MG63 (cell line): ENCODE measurements around the gene CAPN10. TPM values are rescaled to one million over a fixed set of nuclear protein-coding genes. Genes with fewer than 3 reads are reported as not detected.

ENCODE experiments used
- DNase-seq: peaks from one replicate; pipeline ENCODE4 v3.0.0-alpha.2; 2020
- H3K27me3 ChIP-seq: fragments of 250-450 bp; sonication (Bioruptor Pico); 2 replicates; pipeline ENCODE4 v1.5.1; 2020; ENCODE audit warnings: mild to moderate bottlenecking, moderate library complexity
- H3K36me3 ChIP-seq: fragments of 250-450 bp; sonication (Bioruptor Pico); 2 replicates; pipeline ENCODE4 v1.5.1; 2020; ENCODE audit warnings: mild to moderate bottlenecking, moderate library complexity
- H3K4me3 ChIP-seq: fragments of 250-450 bp; sonication (Bioruptor Pico); 2 replicates; pipeline ENCODE4 v1.5.1; 2020; ENCODE audit warnings: mild to moderate bottlenecking, moderate library complexity
- H3K9me3 ChIP-seq: fragments of 250-450 bp; sonication (Bioruptor Pico); 2 replicates; pipeline ENCODE4 v1.5.1; 2020; ENCODE audit warnings: mild to moderate bottlenecking, moderate library complexity
- total RNA-seq: library from RNA; depleted of rRNA; stranded (reverse); fragments of >200 nt; shearing (Covaris generic); gene quantifications from 2 replicates; pipeline ENCODE4 v1.2.3, GENCODE V29; 2014; ENCODE audit warnings: low replicate concordance

Gene CAPN10
- total RNA-seq, 1 experiment from 2014 or later, result 18.4 TPM

DNA sequence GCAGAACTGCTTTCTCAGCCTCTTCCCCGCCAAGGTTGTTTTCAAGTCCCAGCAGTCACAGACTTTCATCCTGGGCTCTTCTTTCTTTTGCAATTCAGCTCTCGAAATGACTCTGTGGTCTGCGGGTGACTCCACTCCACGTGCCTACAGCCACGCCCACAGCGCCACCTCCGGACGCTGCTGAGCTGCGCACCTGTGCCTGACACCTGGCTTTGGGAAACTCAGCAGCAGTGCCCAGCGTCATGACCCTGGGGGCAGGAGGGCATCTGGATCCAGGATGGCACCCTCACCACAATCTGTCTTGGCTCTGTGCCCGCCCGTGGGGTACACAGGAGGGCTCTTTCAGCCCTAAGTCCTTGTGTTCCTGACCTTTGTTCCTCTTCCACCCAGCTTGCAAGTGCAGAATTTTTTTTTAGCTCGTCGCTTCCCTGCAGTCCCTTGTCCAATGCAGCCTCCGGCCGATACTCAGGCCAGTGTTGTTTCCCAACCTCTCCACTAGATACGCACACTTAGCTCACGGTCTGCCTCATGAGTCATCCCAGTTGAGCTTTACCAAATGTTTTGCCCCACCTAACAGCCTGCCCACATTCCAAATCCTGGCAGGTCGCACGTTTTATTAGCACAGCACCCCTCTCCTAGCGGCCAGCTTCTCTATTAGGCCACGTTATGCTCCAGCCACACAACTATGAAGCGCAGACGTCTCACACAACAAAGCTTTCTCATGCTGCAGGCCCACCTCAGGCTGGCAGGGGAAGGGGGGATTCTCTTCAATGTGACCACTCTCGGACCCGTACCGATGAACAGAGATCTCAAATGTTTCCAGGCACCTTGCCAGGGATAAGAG, 6.5 kb upstream of the CAPN10 start:
- no peaks in the 10 kb centered on the region for H3K9me3 ChIP-seq
- no peak overlapping the region for H3K4me3 ChIP-seq
- peaks cover 10% of the 10 kb centered on the region for H3K36me3 ChIP-seq
- no peaks in the 10 kb centered on the region for H3K27me3 ChIP-seq
- DNase-seq, result peak; percentile 92

DNA sequence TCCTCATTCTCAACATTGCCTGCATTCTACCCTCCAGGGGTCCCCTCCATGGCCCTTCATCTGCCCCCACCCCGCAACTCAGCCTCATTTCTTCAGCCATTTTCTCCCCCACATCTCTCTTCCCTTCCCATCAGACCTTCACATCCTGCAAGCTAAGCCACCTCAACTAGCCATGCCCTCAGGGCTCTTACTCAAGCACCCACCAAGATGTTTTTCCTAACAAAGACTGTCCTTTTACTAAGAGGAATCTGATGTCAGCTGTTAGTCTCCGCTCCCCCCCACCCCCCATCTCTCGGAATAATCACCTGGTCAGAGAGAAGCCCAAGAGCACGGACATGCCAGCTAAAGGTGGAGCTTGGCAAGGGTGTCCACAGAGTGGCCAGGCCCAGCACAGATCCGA, 4.7 kb upstream of the CAPN10 start:
- Histone ChIP-seq H3K27me3 (no peaks in the 10 kb centered on the region), H3K9me3 (no peaks in the 10 kb centered on the region), H3K4me3 (no peak overlapping the region), H3K36me3 (peaks cover 14% of the 10 kb centered on the region)
- no peak for DNase-seq

DNA sequence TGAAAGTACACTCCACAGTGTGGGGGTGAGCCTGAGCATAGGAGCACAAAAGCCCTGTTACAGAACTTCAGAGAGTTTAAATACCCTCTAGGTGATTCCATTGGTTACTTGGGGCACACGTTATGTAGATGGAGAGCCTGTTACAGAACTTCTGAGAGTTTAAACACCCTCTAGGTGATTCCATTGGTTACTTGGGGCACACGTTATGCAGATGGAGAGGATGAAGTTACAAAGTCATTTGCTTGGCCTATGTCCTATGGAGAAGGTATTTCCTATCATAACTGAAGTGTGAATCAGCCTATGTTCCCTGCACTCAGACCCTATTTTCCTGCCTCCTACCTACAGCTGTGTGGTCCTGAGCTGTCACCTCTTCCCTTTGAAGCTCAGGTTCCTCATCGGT, 3.8 kb upstream of the CAPN10 start:
- no peak overlapping the region for H3K4me3 ChIP-seq
- H3K9me3 ChIP-seq, result no peaks in the 10 kb centered on the region
- H3K27me3 ChIP-seq, result no peaks in the 10 kb centered on the region
- peaks cover 14% of the 10 kb centered on the region for H3K36me3 ChIP-seq
- DNase-seq, result no peak

DNA sequence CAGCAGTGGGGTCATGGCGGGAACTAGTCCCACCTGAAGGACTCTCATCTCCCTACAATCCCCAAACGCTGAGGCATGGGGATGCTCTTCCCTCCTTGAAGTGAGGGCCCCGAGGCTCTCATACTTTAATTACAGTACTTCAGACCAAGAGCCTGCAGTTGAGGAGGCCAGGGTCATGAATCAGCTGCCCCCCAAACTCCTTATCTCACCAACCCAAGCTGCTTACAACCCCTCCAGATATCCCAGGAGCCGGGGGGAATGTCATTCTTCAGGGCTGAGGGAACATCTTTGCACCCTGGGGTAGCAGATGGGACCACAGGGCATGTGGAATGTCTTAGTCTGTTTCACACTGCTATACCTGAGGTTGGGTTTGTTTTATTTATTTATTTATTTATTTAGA, 2.8 kb upstream of the CAPN10 start:
- no peaks in the 10 kb centered on the region for H3K9me3 ChIP-seq
- DNase-seq, result no peak
- H3K36me3 ChIP-seq, result peaks cover 10% of the 10 kb centered on the region
- H3K4me3 ChIP-seq, result no peak overlapping the region
- H3K27me3 ChIP-seq, result no peaks in the 10 kb centered on the region

DNA sequence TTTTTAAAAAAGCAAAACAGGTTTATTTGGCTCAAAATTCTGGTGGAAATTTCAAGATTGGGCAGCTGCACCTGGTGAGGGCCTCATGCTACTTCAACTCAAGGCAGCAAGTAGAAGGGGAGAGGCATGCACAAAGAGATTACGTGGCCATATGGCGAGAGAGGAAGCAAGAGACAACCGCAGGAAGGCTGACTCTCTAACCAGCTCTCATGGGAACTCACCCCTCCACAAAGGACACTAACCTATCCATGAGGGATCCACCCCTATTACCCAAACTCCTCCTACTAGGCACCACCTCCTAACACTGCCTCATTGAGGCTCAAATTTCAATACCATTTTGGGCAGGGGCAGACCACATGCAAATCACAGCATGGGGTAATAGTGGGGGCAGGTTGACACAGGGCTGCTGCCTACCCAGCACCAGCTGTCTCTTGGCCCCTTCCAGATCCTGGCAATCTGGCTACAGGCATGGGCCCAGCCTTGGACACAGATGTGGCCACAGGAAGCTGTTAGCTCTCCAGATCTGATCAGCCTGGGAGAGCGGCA, 2.0 kb upstream of the CAPN10 start:
- peak overlapping the region; percentile 85 for H3K4me3 ChIP-seq
- H3K27me3 ChIP-seq, result no peaks in the 10 kb centered on the region
- H3K9me3 ChIP-seq, result no peaks in the 10 kb centered on the region
- peak; percentile 55 for DNase-seq
- H3K36me3 ChIP-seq, result peaks cover 11% of the 10 kb centered on the region

DNA sequence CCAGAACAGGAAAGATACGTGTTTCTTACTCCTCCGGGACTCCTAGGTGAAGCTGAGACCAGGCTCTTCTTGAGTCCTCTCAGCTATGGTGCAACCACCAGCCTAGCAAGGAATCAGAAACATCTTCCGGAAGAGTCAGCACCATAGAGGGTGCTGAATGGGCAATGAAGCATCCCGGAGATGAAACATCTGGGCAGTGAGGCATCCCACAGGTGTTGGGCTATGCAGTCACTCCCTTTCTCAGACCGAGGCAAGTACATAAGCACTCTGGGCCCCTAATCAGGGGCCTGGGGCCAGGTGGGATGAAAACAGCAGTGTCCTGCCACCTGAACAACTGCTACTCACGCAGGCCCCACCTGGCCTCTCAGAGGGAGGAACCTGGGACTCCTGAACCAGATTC, 1.4 kb upstream of the CAPN10 start:
- Histone ChIP-seq H3K4me3 (peak overlapping the region; percentile 85), H3K27me3 (no peaks in the 10 kb centered on the region), H3K36me3 (peaks cover 11% of the 10 kb centered on the region), H3K9me3 (no peaks in the 10 kb centered on the region)
- no peak for DNase-seq

DNA sequence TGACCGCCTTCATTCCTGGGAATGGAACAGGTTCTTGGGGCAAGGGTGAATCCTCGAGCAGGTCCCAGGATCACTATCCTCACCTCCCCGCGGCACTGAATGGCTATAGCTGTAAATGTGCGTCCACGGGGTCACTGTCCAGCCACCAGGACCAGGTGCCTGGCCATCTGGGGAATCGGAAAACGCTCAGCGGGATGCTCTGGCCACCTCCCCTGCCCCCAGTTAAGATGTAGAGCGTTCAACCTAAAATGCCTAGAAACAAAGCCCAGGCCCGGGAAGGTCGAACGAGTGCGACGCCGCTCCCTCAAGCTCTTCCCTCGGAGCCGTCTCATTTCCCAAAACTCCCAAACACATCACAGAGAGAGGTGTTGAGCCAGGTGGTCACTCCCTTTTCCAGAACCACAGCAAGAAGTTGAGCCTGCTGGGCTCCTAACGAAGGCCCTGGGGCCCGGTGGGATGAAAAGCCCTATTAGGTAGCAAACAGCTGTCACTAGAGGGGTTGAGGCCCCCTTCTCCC, 795 bp upstream of the CAPN10 start:
- H3K36me3 ChIP-seq, result peaks cover 11% of the 10 kb centered on the region
- peak overlapping the region; percentile 85 for H3K4me3 ChIP-seq
- no peak for DNase-seq
- no peaks in the 10 kb centered on the region for H3K27me3 ChIP-seq
- H3K9me3 ChIP-seq, result no peaks in the 10 kb centered on the region

DNA sequence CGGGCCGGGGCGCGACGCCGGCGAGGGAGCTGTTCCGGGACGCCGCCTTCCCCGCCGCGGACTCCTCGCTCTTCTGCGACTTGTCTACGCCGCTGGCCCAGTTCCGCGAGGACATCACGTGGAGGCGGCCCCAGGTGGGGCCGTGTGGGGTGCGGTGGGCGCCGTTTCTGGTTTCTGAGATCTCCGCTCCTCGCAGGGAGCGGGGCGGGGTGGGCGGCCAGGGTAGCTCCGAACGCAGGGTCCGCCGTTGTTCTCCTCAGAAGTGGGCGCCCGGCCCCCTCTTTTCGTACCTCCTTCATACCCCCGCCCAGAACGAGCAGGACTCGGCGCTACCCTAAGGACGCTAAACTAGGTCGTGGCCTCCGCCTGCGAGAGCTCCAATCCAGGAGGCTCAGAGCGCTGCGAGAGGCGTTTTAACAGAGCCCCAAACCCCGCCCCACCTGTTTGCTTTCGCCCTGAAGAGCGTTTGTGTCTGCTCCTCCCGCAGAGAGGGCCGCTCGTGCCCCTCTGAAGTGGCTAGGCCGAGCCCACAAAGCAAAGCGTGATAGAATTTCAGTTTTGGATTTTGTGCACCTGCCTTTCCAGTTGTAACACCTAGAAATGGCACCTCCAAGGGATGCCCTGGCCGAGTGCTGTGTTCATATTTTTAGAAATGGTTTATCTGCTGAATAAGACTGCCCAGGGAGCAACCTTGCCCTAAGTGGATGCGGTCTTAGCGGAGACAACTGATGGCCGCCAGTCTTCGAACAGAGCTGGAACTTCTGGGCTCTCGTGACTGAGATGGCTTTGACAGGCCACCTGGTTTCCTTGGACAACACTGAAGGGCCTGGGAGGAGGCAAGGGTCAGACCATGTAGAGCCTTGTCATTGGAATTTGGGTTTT, 626 bp downstream of the CAPN10 start:
- no peaks in the 10 kb centered on the region for H3K9me3 ChIP-seq
- peaks cover 11% of the 10 kb centered on the region for H3K36me3 ChIP-seq
- DNase-seq, result peak; percentile 31
- H3K27me3 ChIP-seq, result no peaks in the 10 kb centered on the region
- peak overlapping the region; percentile 85 for H3K4me3 ChIP-seq

DNA sequence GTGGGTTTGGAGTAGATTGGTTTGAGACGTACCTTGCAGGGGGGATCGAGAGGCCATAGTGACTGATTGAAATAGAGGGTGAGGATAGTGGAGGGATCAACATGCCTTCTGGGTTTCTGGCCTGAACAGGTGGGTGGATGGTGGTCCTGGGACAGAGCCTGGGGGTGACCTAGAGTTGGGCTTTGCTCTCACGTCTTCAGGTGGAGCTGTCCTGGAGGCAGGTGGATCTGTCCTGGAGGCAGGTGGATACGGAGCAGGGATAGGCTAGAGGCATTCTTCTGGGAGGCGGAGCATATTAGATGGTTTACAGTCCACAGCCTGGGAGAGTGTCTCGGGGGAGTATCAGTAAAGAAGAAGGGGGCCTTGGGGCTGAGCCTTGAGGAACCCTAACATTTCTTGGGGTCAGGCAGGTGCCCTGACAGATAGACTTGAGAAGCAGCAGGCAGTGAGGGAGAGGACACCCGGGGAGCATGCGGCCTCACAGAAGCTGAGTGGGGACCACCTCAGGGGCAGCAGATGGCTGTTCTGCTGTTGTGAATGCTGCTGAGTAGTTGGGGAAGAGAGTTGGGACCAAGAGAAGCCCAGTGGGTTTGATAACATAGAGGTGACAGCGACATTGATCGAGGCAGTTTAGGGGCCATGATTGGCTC, 1.6 kb downstream of the CAPN10 start:
- peaks cover 11% of the 10 kb centered on the region for H3K36me3 ChIP-seq
- DNase-seq, result no peak
- no peaks in the 10 kb centered on the region for H3K9me3 ChIP-seq
- no peaks in the 10 kb centered on the region for H3K27me3 ChIP-seq
- peak overlapping the region; percentile 85 for H3K4me3 ChIP-seq

DNA sequence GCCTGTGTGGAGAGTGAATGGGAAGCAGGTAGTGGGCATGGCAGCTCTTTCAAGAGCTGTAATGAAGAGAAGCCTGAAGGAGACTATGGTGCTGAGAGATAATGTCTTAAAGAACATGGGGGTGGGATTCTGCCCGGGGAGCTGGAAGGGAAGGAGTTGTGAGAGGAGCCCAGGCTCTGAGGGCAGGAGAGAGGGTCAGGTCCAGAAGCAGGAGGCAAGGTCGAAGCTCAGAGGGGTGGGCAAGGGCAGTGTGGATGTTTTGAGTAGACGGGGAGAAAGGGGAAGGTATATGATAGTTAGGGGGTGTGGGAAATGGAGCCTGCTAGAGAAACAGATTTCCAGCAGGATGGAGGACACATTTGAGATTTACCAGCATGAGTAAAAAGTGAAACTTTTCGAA, 2.1 kb downstream of the CAPN10 start:
- Histone ChIP-seq H3K4me3 (no peak overlapping the region), H3K27me3 (no peaks in the 10 kb centered on the region), H3K9me3 (no peaks in the 10 kb centered on the region), H3K36me3 (peaks cover 8% of the 10 kb centered on the region)
- no peak for DNase-seq

DNA sequence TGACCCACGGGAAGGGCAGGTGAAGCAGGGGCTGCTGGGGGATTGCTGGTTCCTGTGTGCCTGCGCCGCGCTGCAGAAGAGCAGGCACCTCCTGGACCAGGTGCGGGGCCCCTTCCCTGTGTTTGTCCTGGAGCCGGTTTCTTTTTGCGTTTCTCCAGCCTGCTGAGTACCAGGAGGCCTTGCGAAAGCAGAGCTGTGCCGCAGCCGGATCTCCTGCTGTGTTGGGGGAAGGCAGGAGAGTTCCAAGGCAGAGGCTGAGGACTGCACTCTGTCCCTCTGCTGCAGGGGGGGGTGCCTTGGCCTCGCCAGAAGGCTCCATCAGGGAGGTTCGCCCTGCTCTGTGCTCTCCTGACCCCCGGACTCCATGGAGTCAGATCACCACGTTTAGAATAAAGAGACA, 2.8 kb downstream of the CAPN10 start:
- Histone ChIP-seq H3K4me3 (no peak overlapping the region), H3K9me3 (no peaks in the 10 kb centered on the region), H3K36me3 (peaks cover 8% of the 10 kb centered on the region), H3K27me3 (no peaks in the 10 kb centered on the region)
- no peak for DNase-seq

DNA sequence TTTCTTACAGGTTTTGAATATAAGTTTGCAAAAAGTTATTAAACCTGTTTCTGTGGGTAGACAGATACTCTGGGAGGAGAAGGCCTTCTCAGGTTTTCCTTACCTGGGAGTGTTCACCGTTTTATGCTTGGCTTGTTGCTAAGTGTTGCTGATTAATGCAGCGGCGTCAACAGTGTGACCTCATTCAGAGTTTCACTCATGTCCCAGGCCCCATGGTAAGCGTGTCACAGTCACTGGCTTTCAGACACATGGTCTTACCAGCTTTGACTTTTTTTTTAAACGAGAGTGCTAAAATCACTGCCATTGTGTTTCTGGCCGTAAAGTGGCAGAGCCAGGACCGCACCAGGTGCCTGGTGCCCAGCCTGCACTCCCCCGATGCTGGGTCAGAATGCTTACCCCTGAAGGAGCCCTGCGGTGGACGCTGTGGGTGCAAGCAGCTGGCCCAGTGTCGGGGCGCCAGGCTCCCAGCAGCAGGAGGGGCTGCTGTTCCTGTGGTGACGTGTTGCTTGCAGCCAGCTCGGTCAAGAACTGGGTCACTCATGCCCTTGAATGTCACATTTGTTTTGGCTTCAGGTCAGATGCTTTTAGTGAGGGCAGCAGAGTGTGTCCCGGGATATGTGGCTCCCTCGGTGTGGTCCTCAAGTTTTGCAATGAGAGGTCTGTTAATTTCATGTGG, 3.5 kb downstream of the CAPN10 start:
- peaks cover 6% of the 10 kb centered on the region for H3K36me3 ChIP-seq
- no peak overlapping the region for H3K4me3 ChIP-seq
- no peak for DNase-seq

DNA sequence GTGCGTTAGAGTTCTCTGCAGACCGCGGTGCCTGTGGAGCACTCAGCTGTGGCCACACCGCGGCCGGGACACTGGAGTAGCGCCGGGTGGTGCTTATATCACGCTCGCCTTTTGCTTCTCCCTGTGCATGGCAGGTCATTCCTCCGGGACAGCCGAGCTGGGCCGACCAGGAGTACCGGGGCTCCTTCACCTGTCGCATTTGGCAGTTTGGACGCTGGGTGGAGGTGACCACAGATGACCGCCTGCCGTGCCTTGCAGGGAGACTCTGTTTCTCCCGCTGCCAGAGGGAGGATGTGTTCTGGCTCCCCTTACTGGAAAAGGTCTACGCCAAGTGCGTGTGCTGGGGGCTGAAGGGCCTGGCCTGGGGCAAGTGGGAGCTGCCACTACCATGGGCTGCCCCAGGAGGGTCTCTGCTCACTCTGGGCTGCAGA, 4.2 kb downstream of the CAPN10 start:
- DNase-seq, result no peak
- no peaks in the 10 kb centered on the region for H3K27me3 ChIP-seq
- no peaks in the 10 kb centered on the region for H3K9me3 ChIP-seq
- no peak overlapping the region for H3K4me3 ChIP-seq
- H3K36me3 ChIP-seq, result peaks cover 3% of the 10 kb centered on the region

More for the DNA sequence above, 3.5 kb downstream of the CAPN10 start:
- Histone ChIP-seq H3K27me3 (no peaks in the 10 kb centered on the region), H3K9me3 (no peaks in the 10 kb centered on the region)

DNA sequence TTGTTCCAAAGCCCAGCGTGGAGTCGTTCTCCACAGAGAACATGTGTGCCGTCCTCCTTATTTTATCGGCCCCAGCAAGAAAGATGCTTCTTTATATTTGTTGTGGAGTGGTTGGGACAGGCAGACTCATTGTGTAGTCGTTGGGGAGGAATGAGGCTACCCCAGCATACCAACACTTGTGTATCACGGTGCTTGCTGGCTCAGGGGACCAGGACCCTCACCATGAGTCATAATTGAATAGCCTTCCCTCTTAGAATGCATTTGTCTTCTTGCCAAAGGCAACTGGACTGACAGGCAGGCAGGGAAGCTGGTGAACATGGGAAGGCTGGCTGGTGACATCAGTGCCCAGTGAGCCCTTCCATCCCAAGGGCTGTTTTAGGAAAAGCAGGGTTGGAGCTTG, 4.7 kb downstream of the CAPN10 start:
- H3K9me3 ChIP-seq, result no peaks in the 10 kb centered on the region
- no peak for DNase-seq
- H3K27me3 ChIP-seq, result no peaks in the 10 kb centered on the region
- H3K36me3 ChIP-seq, result peaks cover 3% of the 10 kb centered on the region
- H3K4me3 ChIP-seq, result no peak overlapping the region

DNA sequence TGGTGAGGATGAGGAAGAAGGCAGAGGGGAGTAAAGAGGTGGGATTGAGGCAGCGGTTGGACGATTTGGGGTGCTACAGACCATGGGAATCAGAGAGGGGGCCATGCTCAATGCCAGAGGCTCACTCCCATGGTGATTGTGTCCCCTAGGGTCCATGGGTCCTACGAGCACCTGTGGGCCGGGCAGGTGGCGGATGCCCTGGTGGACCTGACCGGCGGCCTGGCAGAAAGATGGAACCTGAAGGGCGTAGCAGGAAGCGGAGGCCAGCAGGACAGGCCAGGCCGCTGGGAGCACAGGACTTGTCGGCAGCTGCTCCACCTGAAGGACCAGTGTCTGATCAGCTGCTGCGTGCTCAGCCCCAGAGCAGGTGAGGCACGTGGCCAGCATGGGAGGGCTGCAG, 5.2 kb downstream of the CAPN10 start:
- peaks cover 3% of the 10 kb centered on the region for H3K36me3 ChIP-seq

DNA sequence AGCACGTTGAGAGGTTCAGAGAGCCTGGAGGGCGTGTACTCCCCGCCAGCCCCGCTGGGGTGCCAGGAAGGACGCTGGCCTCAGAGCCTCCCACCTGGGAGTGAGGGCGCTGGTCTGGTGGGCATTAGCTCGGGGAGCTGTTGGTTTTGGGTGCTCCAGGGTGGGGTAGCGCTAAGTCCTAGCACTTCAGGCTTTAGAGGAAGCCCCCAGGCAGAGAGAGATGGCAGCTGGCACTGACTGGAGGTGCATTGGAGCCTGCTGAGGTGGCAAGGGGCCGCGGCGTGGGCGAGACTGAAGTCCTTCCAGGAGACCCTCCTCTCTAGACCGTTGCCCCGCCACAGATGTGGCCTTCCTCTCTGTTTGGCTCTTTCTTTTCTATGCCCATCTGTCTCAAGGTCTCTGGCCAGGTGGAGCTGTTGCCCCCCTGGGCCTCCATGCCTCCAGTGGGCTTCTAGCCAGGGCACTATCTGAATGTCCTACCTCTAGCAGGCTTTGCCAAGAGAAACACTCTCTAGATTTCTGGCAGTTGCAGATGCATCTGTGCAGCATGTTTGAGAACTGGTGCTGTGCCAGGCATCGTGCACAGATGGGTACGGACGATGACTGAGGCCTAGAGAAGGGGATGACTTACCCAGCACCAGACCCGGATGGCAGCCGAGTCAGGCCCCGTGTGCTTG, 6.6 kb downstream of the CAPN10 start:
- DNase-seq, result no peak

More for the DNA sequence above, 5.2 kb downstream of the CAPN10 start:
- H3K9me3 ChIP-seq, result no peaks in the 10 kb centered on the region
- H3K27me3 ChIP-seq, result no peaks in the 10 kb centered on the region
- DNase-seq, result no peak
- no peak overlapping the region for H3K4me3 ChIP-seq

More for the DNA sequence above, 6.6 kb downstream of the CAPN10 start:
- peaks cover 3% of the 10 kb centered on the region for H3K36me3 ChIP-seq
- H3K4me3 ChIP-seq, result no peak overlapping the region
- no peaks in the 10 kb centered on the region for H3K9me3 ChIP-seq
- H3K27me3 ChIP-seq, result no peaks in the 10 kb centered on the region
